Suprapubic skin (tissue), 4 donors: Measurements from ENCODE around the gene HCFC1R1.

Experiments
- EP300 ChIP-seq: sonication (generic); formaldehyde crosslinking; IDR thresholded peaks from one replicate; pipeline ENCODE4 v1.6.1; 2017; ENCODE audit warnings: antibody characterized with exemption
- POLR2A ChIP-seq, 2 donors: fragments of 450-650 bp; IDR thresholded peaks; one replicate each; pipeline ENCODE4 v1.6.1; 2017; ENCODE audit warnings: antibody characterized with exemption in 2 of 2, mild to moderate bottlenecking in 2 of 2, moderate library complexity in 2 of 2
- POLR2AphosphoS5 ChIP-seq, 3 donors: sonication (generic); formaldehyde crosslinking; IDR thresholded peaks; one replicate each; pipeline ENCODE4 v1.6.1; 2017; ENCODE audit warnings: antibody characterized with exemption in 3 of 3
- TF ChIP-seq, protein P1 (sequence below), 2 donors: fragments of 200-600 bp in 1 of 2; fragments of 450-650 bp in 1 of 2; sonication (generic) in 1 of 2; IDR thresholded peaks; one replicate each; pipeline ENCODE4 v1.5.1; 2016 to 2019; ENCODE audit warnings: antibody characterized with exemption in 2 of 2, mild to moderate bottlenecking in 1 of 2, moderate library complexity in 1 of 2

DNA sequence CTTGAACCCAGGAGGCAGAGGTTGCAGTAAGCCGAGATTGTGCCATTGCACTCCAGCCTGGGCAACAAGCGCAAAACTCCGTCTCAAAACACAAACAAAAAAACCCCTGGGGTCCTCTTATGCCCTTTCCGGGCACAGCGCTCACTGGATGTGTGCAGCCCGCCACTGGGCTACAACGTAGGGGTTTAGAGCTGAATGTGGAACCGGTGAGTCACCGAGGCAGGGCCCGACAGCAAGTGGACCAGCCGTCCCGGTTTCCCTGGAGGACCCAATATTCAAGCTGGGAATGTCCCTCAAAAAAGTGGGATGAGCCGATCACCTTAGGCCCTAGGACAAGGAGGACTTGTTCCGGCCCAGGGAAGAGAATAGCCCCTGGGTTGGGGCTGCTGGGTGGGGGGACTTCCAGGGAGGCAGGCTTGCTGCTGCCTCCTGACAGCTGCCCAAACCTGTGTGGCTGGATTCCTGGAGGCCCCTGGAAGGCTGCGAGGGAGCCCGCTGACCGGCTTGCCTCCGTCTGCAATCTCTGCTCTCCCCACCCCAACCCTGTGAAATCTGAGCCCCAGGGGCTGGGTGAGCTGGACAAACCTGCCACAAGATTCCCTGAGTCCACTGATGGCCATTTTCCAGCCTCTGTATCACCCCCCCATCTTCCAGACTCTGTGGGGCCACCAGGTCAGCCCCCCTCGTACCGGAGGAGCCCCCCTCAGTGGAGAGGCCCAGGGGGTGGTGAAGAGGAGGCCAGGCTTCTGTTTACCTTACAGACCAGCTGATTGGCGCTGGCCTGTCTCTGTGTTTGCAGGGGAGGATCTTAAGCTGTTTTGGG, 14.0 kb downstream of the HCFC1R1 start:
- TF ChIP-seq, protein P1, sequence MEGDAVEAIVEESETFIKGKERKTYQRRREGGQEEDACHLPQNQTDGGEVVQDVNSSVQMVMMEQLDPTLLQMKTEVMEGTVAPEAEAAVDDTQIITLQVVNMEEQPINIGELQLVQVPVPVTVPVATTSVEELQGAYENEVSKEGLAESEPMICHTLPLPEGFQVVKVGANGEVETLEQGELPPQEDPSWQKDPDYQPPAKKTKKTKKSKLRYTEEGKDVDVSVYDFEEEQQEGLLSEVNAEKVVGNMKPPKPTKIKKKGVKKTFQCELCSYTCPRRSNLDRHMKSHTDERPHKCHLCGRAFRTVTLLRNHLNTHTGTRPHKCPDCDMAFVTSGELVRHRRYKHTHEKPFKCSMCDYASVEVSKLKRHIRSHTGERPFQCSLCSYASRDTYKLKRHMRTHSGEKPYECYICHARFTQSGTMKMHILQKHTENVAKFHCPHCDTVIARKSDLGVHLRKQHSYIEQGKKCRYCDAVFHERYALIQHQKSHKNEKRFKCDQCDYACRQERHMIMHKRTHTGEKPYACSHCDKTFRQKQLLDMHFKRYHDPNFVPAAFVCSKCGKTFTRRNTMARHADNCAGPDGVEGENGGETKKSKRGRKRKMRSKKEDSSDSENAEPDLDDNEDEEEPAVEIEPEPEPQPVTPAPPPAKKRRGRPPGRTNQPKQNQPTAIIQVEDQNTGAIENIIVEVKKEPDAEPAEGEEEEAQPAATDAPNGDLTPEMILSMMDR (IDR thresholded peaks at IDR 0.05), result no peak
- TF ChIP-seq POLR2AphosphoS5 (IDR thresholded peaks at IDR 0.05) (no peak), EP300 (no peak), POLR2A (IDR thresholded peaks at IDR 0.05) (no peak)
